B cell (primary cell): Measurements from ENCODE around the gene TNNT3. TPM values are rescaled to one million over a fixed set of nuclear protein-coding genes. Genes with fewer than 3 reads are reported as not detected.

Source experiments
- ATAC-seq: fragments of 200-7000 bp; cut with Tn5 transposase; one replicate; pipeline ENCODE4 v1.10.0; 2021; ENCODE audit warnings: low read depth, mild to moderate bottlenecking, moderate number of reproducible peaks, moderate library complexity
- CTCF ChIA-PET: fragments of 350-600 bp; sonication (Branson Sonifier 250); formaldehyde crosslinking; loops from one replicate; lab custom pipeline; 2021; ENCODE audit warnings: antibody characterized with exemption, inconsistent platforms; lab: Charles Lee
- POLR2A ChIA-PET: fragments of 350-600 bp; sonication (Branson Sonifier 250); formaldehyde crosslinking; loops from one replicate; lab custom pipeline; 2021; ENCODE audit warnings: antibody characterized with exemption; lab: Charles Lee
- DNase-seq: peaks from one replicate; pipeline ENCODE4 v3.0.0; 2013
- H2AFZ ChIP-seq: 2 replicates; pipeline ENCODE4 v1.6.1; 2012; ENCODE audit warnings: mild to moderate bottlenecking, low read depth, low read length; ENCODE audit not compliant: insufficient read depth, poor library complexity, severe bottlenecking
- H3K27ac ChIP-seq, 2 donors: 1 replicate in 1 of 2; 2 replicates in 1 of 2; pipeline ENCODE4 v1.5.1; 2012 to 2013; ENCODE audit warnings: low read length in 2 of 2, mild to moderate bottlenecking in 2 of 2, moderate library complexity in 1 of 2
- H3K27me3 ChIP-seq, 4 experiments: fragments of 200-600 bp in 1 of 4; sonication (generic) in 1 of 4; replicated peaks in 1 of 4; 1 replicate in 2 of 4; 2 replicates in 2 of 4; pipeline versions ENCODE4 v1.6.1 to v1.7.0; 2013 to 2016; ENCODE audit warnings: low read length in 3 of 4, mild to moderate bottlenecking in 2 of 4, mixed read lengths in 1 of 4, moderate library complexity in 1 of 4; ENCODE audit not compliant: insufficient read depth in 4 of 4, control insufficient read depth in 3 of 4; ENCODE audit errors: control extremely low read depth in 1 of 4
- H3K36me3 ChIP-seq, 2 experiments: replicated peaks in 1 of 2; 1 replicate in 1 of 2; 2 replicates in 1 of 2; pipeline versions ENCODE4 v1.6.1 to v1.7.1; 2013; ENCODE audit warnings: low read length in 1 of 2; ENCODE audit not compliant: insufficient read depth in 2 of 2, control insufficient read depth in 1 of 2; ENCODE audit errors: control extremely low read depth in 1 of 2, extremely low read depth in 1 of 2
- H3K4me1 ChIP-seq, 2 donors: fragments of 200-600 bp in 1 of 2; sonication (generic) in 1 of 2; 1 replicate in 1 of 2; 2 replicates in 1 of 2; pipeline versions ENCODE4 v1.5.1 to v1.6.1; 2013 to 2017; ENCODE audit warnings: low read length in 2 of 2; ENCODE audit not compliant: control insufficient read depth in 2 of 2, insufficient read depth in 2 of 2
- H3K4me2 ChIP-seq: replicated peaks from 2 replicates; pipeline ENCODE3; 2012; ENCODE audit warnings: mild to moderate bottlenecking, low read depth, low read length; ENCODE audit not compliant: poor library complexity, severe bottlenecking
- H3K4me3 ChIP-seq, 5 experiments: fragments of 200-600 bp in 1 of 5; sonication (generic) in 1 of 5; 1 replicate in 3 of 5; 2 replicates in 2 of 5; pipeline versions ENCODE4 v1.5.1 to v1.7.0; 2011 to 2016; ENCODE audit warnings: low read length in 4 of 5, mild to moderate bottlenecking in 4 of 5, low read depth in 2 of 5, control low read depth in 1 of 5, moderate library complexity in 1 of 5; ENCODE audit not compliant: insufficient read depth in 1 of 5; ENCODE audit errors: control extremely low read depth in 1 of 5, extremely low read depth in 1 of 5
- H3K79me2 ChIP-seq: fragments of 200-600 bp; sonication (generic); one replicate; pipeline ENCODE4 v1.6.0; 2016; ENCODE audit warnings: low read length; ENCODE audit not compliant: control insufficient read depth, insufficient read depth
- H3K9ac ChIP-seq: fragments of 200-600 bp; sonication (generic); 2 replicates; pipeline ENCODE4 v1.6.1; 2017; ENCODE audit warnings: mild to moderate bottlenecking, low read length, moderate library complexity
- H3K9me3 ChIP-seq, 3 donors: one replicate each; pipeline versions ENCODE4 v1.6.1 to v1.7.1; 2013; ENCODE audit warnings: low read length in 2 of 3; ENCODE audit not compliant: control insufficient read depth in 2 of 3, insufficient read depth in 1 of 3; ENCODE audit errors: control extremely low read depth in 1 of 3
- H4K20me1 ChIP-seq: 2 replicates; pipeline ENCODE4 v1.6.0; 2012; ENCODE audit warnings: mild to moderate bottlenecking, low read length; ENCODE audit not compliant: insufficient read depth, control insufficient read depth, poor library complexity, severe bottlenecking
- H3K27ac Mint-ChIP-seq: one replicate; pipeline ENCODE4 v1.8.0; 2021; ENCODE audit warnings: mixed read lengths
- H3K27me3 Mint-ChIP-seq: one replicate; pipeline ENCODE4 v1.8.0; 2021; ENCODE audit warnings: mixed read lengths
- H3K4me1 Mint-ChIP-seq: one replicate; pipeline ENCODE4 v1.8.0; 2021; ENCODE audit warnings: mixed read lengths
- H3K4me3 Mint-ChIP-seq: one replicate; pipeline ENCODE4 v1.8.0; 2021; ENCODE audit warnings: mixed read lengths
- H3K9me3 Mint-ChIP-seq: one replicate; pipeline ENCODE4 v1.8.0; 2022; ENCODE audit warnings: mixed read lengths; ENCODE audit not compliant: insufficient read depth
- EZH2 ChIP-seq: IDR thresholded peaks from 2 replicates; pipeline ENCODE4 v1.6.1; 2012; ENCODE audit warnings: borderline replicate concordance, low read depth, mild to moderate bottlenecking, moderate library complexity, low read length; ENCODE audit not compliant: insufficient read depth, poor library complexity, severe bottlenecking
- WGBS: methylation state at CpG from one replicate; pipeline ENCODE4 v1.1.5; 2013; ENCODE audit warnings: missing lambda C conversion rate; ENCODE audit not compliant: insufficient coverage; 5-methylcytosine and 5-hydroxymethylcytosine counted together
- intact Hi-C: fragments of 100-400 bp; cut with micrococcal nuclease; formaldehyde crosslinking; loops from one replicate; pipeline ENCODE4 v1.10.0; 2022
- polyA plus RNA-seq: library from polyadenylated mRNA; depleted of rRNA; stranded (reverse); fragments of >200 nt; gene quantifications from 2 replicates; pipeline ENCODE4 v1.2.3, GENCODE V29; 2012
- total RNA-seq, 2 donors: library from RNA; stranded (reverse); fragments of 120-200 nt in 1 of 2; gene quantifications; 1 replicate in 1 of 2; 2 replicates in 1 of 2; pipeline versions ENCODE4 v1.2.3 to v1.2.4, GENCODE V29; 2013 to 2022
- TF ChIP-seq, protein P1 (sequence below): fragments of 200-600 bp; IDR thresholded peaks from one replicate; pipeline ENCODE4 v1.8.0; 2022; ENCODE audit warnings: antibody characterized with exemption, mild to moderate bottlenecking

The TNNT3 gene
- total and polyA plus RNA-seq, 2 donors (not counting 1 experiment from before 2014, with no cell fraction given), result 2.5 to 10.0 TPM

DNA sequence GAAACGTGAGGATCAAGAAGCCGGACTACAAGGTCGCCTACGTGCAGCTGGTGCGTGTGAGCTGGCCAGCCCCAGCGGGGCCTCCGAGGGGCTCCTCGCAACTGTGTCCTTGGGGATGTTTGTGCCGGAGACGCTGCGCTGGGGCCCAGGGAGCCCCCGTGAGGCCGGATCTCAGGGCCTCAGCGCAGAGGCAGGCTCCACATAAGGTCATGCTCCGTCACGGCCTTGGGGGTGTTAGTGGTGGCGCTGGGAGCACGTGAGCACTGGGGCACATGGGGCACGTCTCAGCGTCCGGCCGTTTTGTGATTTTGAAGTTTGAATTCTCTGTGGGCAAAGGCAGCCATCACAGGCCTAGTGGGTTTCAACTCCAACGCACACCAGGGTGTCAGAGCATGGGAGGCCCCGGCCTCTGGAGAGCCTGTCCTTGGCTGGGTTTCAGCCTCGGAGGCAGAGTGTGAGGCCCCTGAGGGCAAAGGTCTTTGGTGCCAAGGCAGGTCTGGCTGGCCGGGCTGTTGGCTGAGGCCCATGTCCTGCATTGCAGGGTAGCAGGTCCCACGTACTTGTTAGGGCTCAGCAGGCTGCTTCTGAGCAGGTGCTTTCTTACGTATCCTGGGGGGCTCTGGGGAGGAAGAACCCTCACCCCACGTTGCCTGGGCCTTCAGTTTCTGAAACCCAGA is 33.4 kb downstream of the TNNT3 start:
- Mint-ChIP-seq H3K27ac (no peak overlapping the region), H3K9me3 (no peaks in the 10 kb centered on the region), H3K27me3 (no peaks in the 10 kb centered on the region), H3K4me3 (no peak overlapping the region), H3K4me1 (no peaks in the 10 kb centered on the region)
- no peaks in the 10 kb centered on the region for H3K4me1 ChIP-seq
- DNase-seq (no peak), ATAC-seq (no peak)
- POLR2A ChIA-PET, result no interaction called here
- H4K20me1 ChIP-seq, result no peaks in the 10 kb centered on the region
- no peak overlapping the region for H2AFZ ChIP-seq
- WGBS, result no CpG with 5 or more reads among the region's 29 CpGs
- TF ChIP-seq, protein P1, sequence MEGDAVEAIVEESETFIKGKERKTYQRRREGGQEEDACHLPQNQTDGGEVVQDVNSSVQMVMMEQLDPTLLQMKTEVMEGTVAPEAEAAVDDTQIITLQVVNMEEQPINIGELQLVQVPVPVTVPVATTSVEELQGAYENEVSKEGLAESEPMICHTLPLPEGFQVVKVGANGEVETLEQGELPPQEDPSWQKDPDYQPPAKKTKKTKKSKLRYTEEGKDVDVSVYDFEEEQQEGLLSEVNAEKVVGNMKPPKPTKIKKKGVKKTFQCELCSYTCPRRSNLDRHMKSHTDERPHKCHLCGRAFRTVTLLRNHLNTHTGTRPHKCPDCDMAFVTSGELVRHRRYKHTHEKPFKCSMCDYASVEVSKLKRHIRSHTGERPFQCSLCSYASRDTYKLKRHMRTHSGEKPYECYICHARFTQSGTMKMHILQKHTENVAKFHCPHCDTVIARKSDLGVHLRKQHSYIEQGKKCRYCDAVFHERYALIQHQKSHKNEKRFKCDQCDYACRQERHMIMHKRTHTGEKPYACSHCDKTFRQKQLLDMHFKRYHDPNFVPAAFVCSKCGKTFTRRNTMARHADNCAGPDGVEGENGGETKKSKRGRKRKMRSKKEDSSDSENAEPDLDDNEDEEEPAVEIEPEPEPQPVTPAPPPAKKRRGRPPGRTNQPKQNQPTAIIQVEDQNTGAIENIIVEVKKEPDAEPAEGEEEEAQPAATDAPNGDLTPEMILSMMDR, result no peak
- TF ChIP-seq EZH2, result no peak
- intact Hi-C loops, result no loop called here
- no peak overlapping the region for H3K27ac ChIP-seq
- CTCF ChIA-PET, result interaction anchor here (1.4 to 1.9 kb wide), 2 partner anchors 15 to 199 kb away, joined by 3 to 5 read pairs; no protein-coding TSS in a partner anchor
- H3K79me2 ChIP-seq, result no peaks in the 10 kb centered on the region
- no peaks in the 10 kb centered on the region for H3K27me3 ChIP-seq
- H3K4me2 ChIP-seq, result no peak overlapping the region
- no peaks in the 10 kb centered on the region for H3K9me3 ChIP-seq
- H3K9ac ChIP-seq, result no peak overlapping the region
- H3K4me3 ChIP-seq, result no peak overlapping the region
- H3K36me3 ChIP-seq, result no peaks in the 10 kb centered on the region

- Histone ChIP-seq H3K4me3 (no peak overlapping the region), H2AFZ (no peak overlapping the region), H3K4me1 (no peaks in the 10 kb centered on the region), H3K27me3 (no peaks in the 10 kb centered on the region), H3K4me2 (no peak overlapping the region), H3K9me3 (no peaks in the 10 kb centered on the region), H4K20me1 (no peaks in the 10 kb centered on the region), H3K9ac (no peak overlapping the region), H3K79me2 (no peaks in the 10 kb centered on the region), H3K27ac (no peak overlapping the region), H3K36me3 (no peaks in the 10 kb centered on the region)
- DNase-seq, result no peak
- Mint-ChIP-seq H3K27me3 (no peaks in the 10 kb centered on the region), H3K9me3 (no peaks in the 10 kb centered on the region), H3K4me1 (no peaks in the 10 kb centered on the region), H3K4me3 (no peak overlapping the region), H3K27ac (no peak overlapping the region)
- POLR2A ChIA-PET, result no interaction called here
- intact Hi-C loops, result no loop called here
- CTCF ChIA-PET, result interaction anchor here (0.7 to 1.9 kb wide), 4 partner anchors 14 to 260 kb away, joined by 3 to 5 read pairs (median 3); no protein-coding TSS in a partner anchor
- peak; percentile 80 for ATAC-seq
- TF ChIP-seq EZH2, result no peak
- TF ChIP-seq, protein P1, result no peak
- no CpG with 5 or more reads among the region's 23 CpGs for WGBS
These were observed 34.2 kb downstream of the TNNT3 start for GRCh38 chr11:1953489-1954266.
